Endothelial cell of umbilical vein (primary cell): ENCODE results near the gene ISL2. TPM values are rescaled to one million over a fixed set of nuclear protein-coding genes. Genes with fewer than 3 reads are reported as not detected.
A peak's percentile ranks its signal among the peaks of the same experiment; 100 is the strongest.

Experiments
- BruUV-seq: library from RNA; stranded (reverse); fragments of 400-500 nt; replicated peaks from 2 replicates; lab custom pipeline; 2021; lab: Mats Ljungman, UMichigan
- CTCF ChIA-PET: fragments of 300-600, 350-600 bp; sonication (Branson Sonifier 250); formaldehyde crosslinking; loops from one replicate; lab custom pipeline; 2021; ENCODE audit warnings: antibody characterized with exemption, inconsistent platforms; lab: Charles Lee
- POLR2A ChIA-PET: fragments of 300-600, 350-600 bp; sonication (Branson Sonifier 250); formaldehyde crosslinking; loops from one replicate; lab custom pipeline; 2021; ENCODE audit warnings: antibody characterized with exemption, inconsistent platforms; lab: Charles Lee
- DNase-seq: peaks from one replicate; pipeline ENCODE4 v3.0.0-alpha.2; 2011; ENCODE audit warnings: low read depth, low spot score
- FAIRE-seq: peaks from 2 replicates; lab custom pipeline; 2011; peaks lifted over from hg19 to GRCh38; lab: Jason Lieb, UNC
- H2AFZ ChIP-seq: 2 replicates; pipeline ENCODE4 v1.6.0; 2012; ENCODE audit warnings: low read depth, low read length, control low read depth, inconsistent platforms
- H3K27ac ChIP-seq: 2 replicates; pipeline ENCODE4 v1.5.1; 2011; ENCODE audit warnings: low read depth, mild to moderate bottlenecking, control low read depth, low read length, moderate library complexity; ENCODE audit not compliant: insufficient read depth
- H3K27me3 ChIP-seq, 2 experiments: 2 replicates each; pipeline versions ENCODE4 v1.6.0 to v1.6.1; 2011; ENCODE audit warnings: low read length in 2 of 2, mixed read lengths in 1 of 2; ENCODE audit not compliant: control insufficient read depth in 2 of 2, insufficient read depth in 2 of 2
- H3K36me3 ChIP-seq, 2 experiments: 2 replicates in 1 of 2; 3 replicates in 1 of 2; pipeline ENCODE4 v1.5.1; 2011; ENCODE audit warnings: low read length in 2 of 2, mild to moderate bottlenecking in 1 of 2, moderate library complexity in 1 of 2; ENCODE audit not compliant: control insufficient read depth in 2 of 2, insufficient read depth in 2 of 2; ENCODE audit errors: extremely low read depth in 1 of 2
- H3K4me1 ChIP-seq: 3 replicates; pipeline ENCODE4 v1.5.1; 2011; ENCODE audit warnings: mild to moderate bottlenecking, low read length; ENCODE audit not compliant: control insufficient read depth, insufficient read depth; ENCODE audit errors: extremely low read depth
- H3K4me2 ChIP-seq: 2 replicates; pipeline ENCODE4 v1.6.1; 2011; ENCODE audit warnings: low read length, control low read depth, mixed read lengths; ENCODE audit not compliant: insufficient read depth
- H3K4me3 ChIP-seq, 3 experiments: fragments of 200-600 bp in 1 of 3; sonication (generic), shearing (Covaris generic) in 1 of 3; replicated peaks in 1 of 3; 2 replicates each; pipeline ENCODE4 v1.5.1; 2011 to 2016; ENCODE audit warnings: control low read depth in 3 of 3, low read length in 3 of 3, mild to moderate bottlenecking in 2 of 3, inconsistent platforms in 1 of 3, low read depth in 1 of 3, moderate library complexity in 1 of 3; ENCODE audit not compliant: insufficient read depth in 1 of 3
- H3K79me2 ChIP-seq: 2 replicates; pipeline ENCODE4 v1.6.0; 2012; ENCODE audit warnings: low read length, inconsistent platforms; ENCODE audit not compliant: control insufficient read depth, insufficient read depth
- H3K9ac ChIP-seq: replicated peaks from 2 replicates; pipeline ENCODE3; 2011; ENCODE audit warnings: low read length, control low read depth; ENCODE audit not compliant: insufficient read depth; ENCODE audit errors: extremely low read depth
- H3K9me1 ChIP-seq: replicated peaks from 3 replicates; pipeline ENCODE4 v1.6.0; 2011; ENCODE audit warnings: mild to moderate bottlenecking, low read length; ENCODE audit not compliant: control insufficient read depth, insufficient read depth; ENCODE audit errors: extremely low read depth
- H3K9me3 ChIP-seq: replicated peaks from 2 replicates; pipeline ENCODE4 v1.5.1; 2012; ENCODE audit warnings: low read length, inconsistent platforms; ENCODE audit not compliant: control insufficient read depth, insufficient read depth
- H4K20me1 ChIP-seq: replicated peaks from 2 replicates; pipeline ENCODE3; 2011; ENCODE audit warnings: mild to moderate bottlenecking, low read length; ENCODE audit not compliant: control insufficient read depth, insufficient read depth; ENCODE audit errors: extremely low read depth
- EZH2 ChIP-seq: IDR thresholded peaks from 2 replicates; pipeline ENCODE4 v1.6.1; 2012; ENCODE audit warnings: borderline replicate concordance, low read depth, mild to moderate bottlenecking, moderate library complexity, low read length, inconsistent platforms; ENCODE audit not compliant: severe bottlenecking
- FOS ChIP-seq: IDR thresholded peaks from 2 replicates; pipeline ENCODE4 v1.6.1; 2011; ENCODE audit warnings: mild to moderate bottlenecking, low read length, moderate library complexity, borderline replicate concordance; ENCODE audit not compliant: insufficient read depth
- GATA2 ChIP-seq: IDR thresholded peaks from 2 replicates; pipeline ENCODE4 v1.7.0; 2011; ENCODE audit warnings: low read depth, mild to moderate bottlenecking, moderate library complexity, mixed read lengths, low read length; ENCODE audit not compliant: insufficient read length, insufficient read depth
- JUN ChIP-seq: IDR thresholded peaks from 2 replicates; pipeline ENCODE4 v1.6.1; 2011; ENCODE audit warnings: borderline replicate concordance, low read depth; ENCODE audit not compliant: insufficient read length, insufficient read depth
- MYC ChIP-seq: IDR thresholded peaks from one replicate; pipeline ENCODE4 v1.6.1; 2011; ENCODE audit warnings: mild to moderate bottlenecking, low read depth, low read length
- POLR2A ChIP-seq: IDR thresholded peaks from 2 replicates; pipeline ENCODE4 v1.6.1; 2012; ENCODE audit warnings: low read depth, mild to moderate bottlenecking, control low read depth, low read length
- POLR2AphosphoS5 ChIP-seq: IDR thresholded peaks from 2 replicates; pipeline ENCODE4 v1.6.1; 2012; ENCODE audit warnings: low read depth, mild to moderate bottlenecking, control low read depth, low read length, moderate library complexity; ENCODE audit not compliant: insufficient read depth
- dilution Hi-C: fragments of 300-500 bp; cut with MboI; formaldehyde crosslinking; loops from one replicate; pipeline ENCODE4 v1.15.0; 2019; ENCODE audit warnings: low sequenced_read_pairs; ENCODE audit not compliant: extremely low pct_ligation_motif_present
- intact Hi-C: fragments of 100-400 bp; cut with micrococcal nuclease; formaldehyde crosslinking; loops from one replicate; pipeline ENCODE4 v1.10.0; 2022
- polyA plus RNA-seq, 4 experiments: library from polyadenylated mRNA; depleted of rRNA in 3 of 4; stranded (reverse) in 3 of 4; unstranded in 1 of 4; fragments of >200 nt; gene quantifications; 2 replicates each; pipeline versions ENCODE4 v1.2.1 to v1.2.3, GENCODE V29; 2011 to 2012; ENCODE audit warnings: missing spikeins in 1 of 4
- total RNA-seq: library from RNA; stranded (reverse); gene quantifications from 2 replicates; pipeline ENCODE4 v1.2.3, GENCODE V29; 2021
- TF ChIP-seq, protein P1 (sequence below): IDR thresholded peaks from 2 replicates; pipeline ENCODE4 v1.6.1; 2011; ENCODE audit not compliant: insufficient read depth, insufficient read length
- TF ChIP-seq, protein P2 (sequence below), 2 donors: IDR thresholded peaks; 1 replicate in 1 of 2; 2 replicates in 1 of 2; pipeline ENCODE4 v1.5.1; 2011; ENCODE audit warnings: low read length in 2 of 2, mild to moderate bottlenecking in 2 of 2, moderate library complexity in 2 of 2, control low read depth in 1 of 2, inconsistent platforms in 1 of 2, low read depth in 1 of 2; ENCODE audit not compliant: insufficient read depth in 1 of 2; ENCODE audit errors: extremely low read depth in 1 of 2

ISL2 gene
- total and polyA plus RNA-seq, 2 donors (not counting 3 experiments of a cell fraction or from before 2014, with no cell fraction given), result 0.10 TPM; not detected in 1

GRCh38 chr15:76337059-76337695 is 604 bp downstream of the ISL2 start:
- intact Hi-C loops, result no loop called here
- no peak overlapping the region for H3K27ac ChIP-seq
- no TSS peak for BruUV-seq

More at GRCh38 chr15:76337059-76337695, 604 bp downstream of the ISL2 start:
- Histone ChIP-seq H2AFZ (no peak overlapping the region), H3K9me3 (no peaks in the 10 kb centered on the region), H3K9me1 (no peaks in the 10 kb centered on the region), H3K9ac (no peak overlapping the region), H3K4me3 (peak overlapping the region in 1 of 3 experiments; percentile 19), H3K4me1 (peaks cover 20% of the 10 kb centered on the region), H4K20me1 (no peaks in the 10 kb centered on the region), H3K27me3 (peaks cover 61 to 81% of the 10 kb centered on the region in 2 experiments), H3K4me2 (peak overlapping the region; percentile 70), H3K79me2 (no peaks in the 10 kb centered on the region), H3K36me3 (no peaks in the 10 kb centered on the region)
- CTCF ChIA-PET, result interaction anchor here (0.6 to 1.8 kb wide), 4 partner anchors 9 to 529 kb away, joined by 3 to 6 read pairs (median 4); no protein-coding TSS in a partner anchor
- DNase-seq, result peak; percentile 39
- TF ChIP-seq GATA2 (no peak), EZH2 (no peak), FOS (no peak), MYC (no peak), POLR2AphosphoS5 (no peak), POLR2A (no peak), JUN (no peak)
- TF ChIP-seq, protein P1, sequence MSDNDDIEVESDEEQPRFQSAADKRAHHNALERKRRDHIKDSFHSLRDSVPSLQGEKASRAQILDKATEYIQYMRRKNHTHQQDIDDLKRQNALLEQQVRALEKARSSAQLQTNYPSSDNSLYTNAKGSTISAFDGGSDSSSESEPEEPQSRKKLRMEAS, result no peak
- TF ChIP-seq, protein P2, sequence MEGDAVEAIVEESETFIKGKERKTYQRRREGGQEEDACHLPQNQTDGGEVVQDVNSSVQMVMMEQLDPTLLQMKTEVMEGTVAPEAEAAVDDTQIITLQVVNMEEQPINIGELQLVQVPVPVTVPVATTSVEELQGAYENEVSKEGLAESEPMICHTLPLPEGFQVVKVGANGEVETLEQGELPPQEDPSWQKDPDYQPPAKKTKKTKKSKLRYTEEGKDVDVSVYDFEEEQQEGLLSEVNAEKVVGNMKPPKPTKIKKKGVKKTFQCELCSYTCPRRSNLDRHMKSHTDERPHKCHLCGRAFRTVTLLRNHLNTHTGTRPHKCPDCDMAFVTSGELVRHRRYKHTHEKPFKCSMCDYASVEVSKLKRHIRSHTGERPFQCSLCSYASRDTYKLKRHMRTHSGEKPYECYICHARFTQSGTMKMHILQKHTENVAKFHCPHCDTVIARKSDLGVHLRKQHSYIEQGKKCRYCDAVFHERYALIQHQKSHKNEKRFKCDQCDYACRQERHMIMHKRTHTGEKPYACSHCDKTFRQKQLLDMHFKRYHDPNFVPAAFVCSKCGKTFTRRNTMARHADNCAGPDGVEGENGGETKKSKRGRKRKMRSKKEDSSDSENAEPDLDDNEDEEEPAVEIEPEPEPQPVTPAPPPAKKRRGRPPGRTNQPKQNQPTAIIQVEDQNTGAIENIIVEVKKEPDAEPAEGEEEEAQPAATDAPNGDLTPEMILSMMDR (IDR thresholded peaks at IDR 0.05; ENCODE audit: extremely low read depth in 1 of 2, insufficient read depth in 1 of 2, low read depth in 1 of 2, low read length in 2 of 2), result no peak
- peak; percentile 70 for FAIRE-seq
- dilution Hi-C loops, result no loop called here
- POLR2A ChIA-PET, result interaction anchor here (0.6 to 0.7 kb wide), 2 partner anchors 12 to 280 kb away, joined by 3 to 5 read pairs; no protein-coding TSS in a partner anchor
